H1 (cell line): ENCODE data around the gene ZBTB24. TPM values are rescaled to one million over a fixed set of nuclear protein-coding genes. Genes with fewer than 3 reads are reported as not detected.

Experiments used
- CTCF ChIA-PET: fragments of 300-600 bp; sonication (Branson Sonifier 250); formaldehyde crosslinking; loops from one replicate; lab custom pipeline; 2021; ENCODE audit not compliant: partially characterized antibody; lab: Charles Lee
- POLR2A ChIA-PET: fragments of 300-600 bp; sonication (Branson Sonifier 250); formaldehyde crosslinking; loops from one replicate; lab custom pipeline; 2021; ENCODE audit warnings: inconsistent platforms; ENCODE audit not compliant: partially characterized antibody; lab: Charles Lee
- DNase-seq, 2 experiments: peaks; one replicate each; pipeline versions ENCODE4 v3.0.0 to v3.0.0-alpha.2; 2010 to 2022; ENCODE audit warnings: low spot score in 2 of 2, low read depth in 1 of 2, mixed read lengths in 1 of 2
- FAIRE-seq: peaks from 2 replicates; lab custom pipeline; 2011; peaks lifted over from hg19 to GRCh38; lab: Jason Lieb, UNC
- H2AFZ ChIP-seq: 2 replicates; pipeline ENCODE4 v1.8.1; 2012; ENCODE audit warnings: low read length, inconsistent platforms
- H2AK5ac ChIP-seq: 2 replicates; pipeline ENCODE4 v1.6.1; 2013; ENCODE audit warnings: low read depth, low read length
- H2BK120ac ChIP-seq: replicated peaks from 2 replicates; pipeline ENCODE3; 2013; ENCODE audit warnings: low read depth, low read length, inconsistent platforms
- H2BK12ac ChIP-seq: 2 replicates; pipeline ENCODE4 v1.6.1; 2013; ENCODE audit warnings: low read depth, low read length
- H2BK15ac ChIP-seq: 2 replicates; pipeline ENCODE4 v1.6.1; 2013; ENCODE audit warnings: low read length
- H2BK20ac ChIP-seq: 2 replicates; pipeline ENCODE4 v1.6.1; 2013; ENCODE audit warnings: low read length
- H2BK5ac ChIP-seq: 2 replicates; pipeline ENCODE4 v1.6.1; 2013; ENCODE audit warnings: low read depth, low read length
- H3K14ac ChIP-seq: 2 replicates; pipeline ENCODE4 v1.6.1; 2013; ENCODE audit warnings: inconsistent platforms; ENCODE audit not compliant: insufficient read length
- H3K18ac ChIP-seq: 2 replicates; pipeline ENCODE4 v1.6.1; 2013; ENCODE audit warnings: low read length; ENCODE audit errors: extremely low read depth
- H3K23ac ChIP-seq: 2 replicates; pipeline ENCODE4 v1.6.1; 2013; ENCODE audit warnings: inconsistent platforms; ENCODE audit not compliant: insufficient read length
- H3K23me2 ChIP-seq: 2 replicates; pipeline ENCODE4 v1.6.1; 2013; ENCODE audit warnings: low read depth, low read length
- H3K27ac ChIP-seq: 2 replicates; pipeline ENCODE4 v1.6.1; 2011; ENCODE audit warnings: low read depth, low read length, inconsistent platforms
- H3K27me3 ChIP-seq, 4 experiments: replicated peaks in 1 of 4; 1 replicate in 1 of 4; 2 replicates in 3 of 4; pipeline versions ENCODE4 v1.6.1 to v1.8.1; 2011 to 2013; ENCODE audit warnings: low read length in 3 of 4, mild to moderate bottlenecking in 3 of 4, inconsistent platforms in 2 of 4, mixed read lengths in 2 of 4, moderate library complexity in 1 of 4; ENCODE audit not compliant: control insufficient read depth in 3 of 4, insufficient read depth in 3 of 4; ENCODE audit errors: extremely low read depth in 1 of 4
- H3K36me3 ChIP-seq, 4 experiments: 2 replicates each; pipeline versions ENCODE4 v1.6.1 to v1.8.1; 2011 to 2013; ENCODE audit warnings: mild to moderate bottlenecking in 4 of 4, low read length in 3 of 4, moderate library complexity in 2 of 4, control low read depth in 1 of 4, inconsistent platforms in 1 of 4; ENCODE audit not compliant: insufficient read depth in 4 of 4, control insufficient read depth in 2 of 4
- H3K4ac ChIP-seq: replicated peaks from 2 replicates; pipeline ENCODE3; 2013; ENCODE audit warnings: low read length, low read depth, mixed read lengths, inconsistent platforms; ENCODE audit not compliant: insufficient read length
- H3K4me1 ChIP-seq, 4 experiments: replicated peaks in 1 of 4; 1 replicate in 1 of 4; 2 replicates in 3 of 4; pipeline versions ENCODE4 v1.6.1 to v1.8.1; 2011 to 2013; ENCODE audit warnings: low read length in 3 of 4, inconsistent platforms in 2 of 4, mixed read lengths in 1 of 4; ENCODE audit not compliant: insufficient read depth in 4 of 4, control insufficient read depth in 3 of 4
- H3K4me2 ChIP-seq, 2 experiments: 2 replicates each; pipeline versions ENCODE4 v1.6.1 to v1.8.1; 2011 to 2013; ENCODE audit warnings: low read depth in 2 of 2, low read length in 2 of 2, control low read depth in 1 of 2, inconsistent platforms in 1 of 2, mild to moderate bottlenecking in 1 of 2; ENCODE audit not compliant: insufficient read depth in 1 of 2
- H3K4me3 ChIP-seq, 4 experiments: fragments of 200-600, 300-600 bp in 1 of 4; sonication (generic), shearing (Covaris generic), sonication (Bioruptor Twin) in 1 of 4; 2 replicates each; pipeline versions ENCODE4 v1.5.1 to v1.8.1; 2011 to 2016; ENCODE audit warnings: low read length in 4 of 4, low read depth in 3 of 4, control low read depth in 2 of 4, inconsistent platforms in 2 of 4, mild to moderate bottlenecking in 2 of 4, mixed read lengths in 1 of 4, moderate library complexity in 1 of 4; ENCODE audit not compliant: insufficient read depth in 2 of 4; ENCODE audit errors: extremely low read depth in 1 of 4
- H3K56ac ChIP-seq: replicated peaks from 2 replicates; pipeline ENCODE3; 2013; ENCODE audit warnings: low read depth, mild to moderate bottlenecking, mixed read lengths, low read length, inconsistent platforms; ENCODE audit not compliant: insufficient read length
- H3K79me1 ChIP-seq: 2 replicates; pipeline ENCODE4 v1.6.1; 2013; ENCODE audit warnings: low read depth, low read length, control low read depth
- H3K79me2 ChIP-seq, 2 experiments: 2 replicates each; pipeline versions ENCODE4 v1.6.1 to v1.8.1; 2012 to 2013; ENCODE audit warnings: low read length in 2 of 2, mild to moderate bottlenecking in 2 of 2, inconsistent platforms in 1 of 2; ENCODE audit not compliant: insufficient read depth in 2 of 2, control insufficient read depth in 1 of 2
- H3K9ac ChIP-seq, 4 experiments: replicated peaks in 1 of 4; 1 replicate in 1 of 4; 2 replicates in 3 of 4; pipeline versions ENCODE4 v1.6.1 to v1.8.1; 2011 to 2013; ENCODE audit warnings: low read depth in 3 of 4, low read length in 3 of 4, control low read depth in 2 of 4, mild to moderate bottlenecking in 2 of 4, moderate library complexity in 2 of 4, inconsistent platforms in 1 of 4; ENCODE audit errors: extremely low read depth in 1 of 4
- H3K9me3 ChIP-seq, 2 experiments: 2 replicates each; pipeline versions ENCODE4 v1.6.1 to v1.8.1; 2012 to 2013; ENCODE audit warnings: mild to moderate bottlenecking in 2 of 2, moderate library complexity in 2 of 2, control low read depth in 1 of 2, inconsistent platforms in 1 of 2, low read depth in 1 of 2, low read length in 1 of 2, mixed read lengths in 1 of 2; ENCODE audit not compliant: insufficient read depth in 2 of 2
- H4K20me1 ChIP-seq, 2 experiments: replicated peaks in 1 of 2; 2 replicates each; pipeline versions ENCODE3 to v1.8.1; 2011 to 2013; ENCODE audit warnings: inconsistent platforms in 2 of 2, low read length in 2 of 2, mild to moderate bottlenecking in 1 of 2; ENCODE audit not compliant: insufficient read depth in 2 of 2, control insufficient read depth in 1 of 2
- H4K5ac ChIP-seq: 2 replicates; pipeline ENCODE4 v1.6.1; 2013; ENCODE audit warnings: low read length, low read depth, mixed read lengths, inconsistent platforms; ENCODE audit not compliant: insufficient read length
- H4K8ac ChIP-seq: 2 replicates; pipeline ENCODE4 v1.8.0; 2013; ENCODE audit warnings: mild to moderate bottlenecking, moderate library complexity, low read length, inconsistent platforms; ENCODE audit not compliant: insufficient read depth; ENCODE audit errors: extremely low read depth
- H4K91ac ChIP-seq: replicated peaks from 2 replicates; pipeline ENCODE3; 2013; ENCODE audit warnings: low read length, mixed read lengths, inconsistent platforms; ENCODE audit not compliant: insufficient read length
- BACH1 ChIP-seq: IDR thresholded peaks from 2 replicates; pipeline ENCODE4 v1.6.1; 2012; ENCODE audit warnings: low read length, improper control_type of control experiment
- BCL11A ChIP-seq, 2 experiments: IDR thresholded peaks; one replicate each; pipeline ENCODE4 v1.6.1; 2011; ENCODE audit warnings: low read depth in 2 of 2, low read length in 2 of 2, mild to moderate bottlenecking in 2 of 2
- EP300 ChIP-seq, 2 experiments: IDR thresholded peaks; 1 replicate in 1 of 2; 2 replicates in 1 of 2; pipeline ENCODE4 v1.6.1; 2011 to 2012; ENCODE audit warnings: low read depth in 2 of 2, low read length in 2 of 2, mild to moderate bottlenecking in 2 of 2, borderline replicate concordance in 1 of 2, inconsistent platforms in 1 of 2, moderate library complexity in 1 of 2
- SIRT6 ChIP-seq: IDR thresholded peaks from one replicate; pipeline ENCODE4 v1.7.1; 2012; ENCODE audit warnings: low read length, inconsistent platforms
- SUZ12 ChIP-seq: fragments of 200-600 bp; sonication (generic); IDR thresholded peaks from 2 replicates; pipeline ENCODE4 v1.6.1; 2012; ENCODE audit warnings: mild to moderate bottlenecking, inconsistent platforms, low read length, moderate library complexity, mixed read lengths
- TAF1 ChIP-seq: IDR thresholded peaks from 2 replicates; pipeline ENCODE4 v1.6.1; 2011; ENCODE audit warnings: mild to moderate bottlenecking, low read depth, low read length
- WGBS, 2 experiments: shearing (Covaris generic) in 1 of 2; methylation state at CpG; one replicate each; pipeline versions ENCODE4 v1.1.6 to v1.1.7; 2013 to 2015; ENCODE audit warnings: low lambda C conversion rate in 2 of 2, mixed read lengths in 2 of 2, inconsistent platforms in 1 of 2, low coverage in 1 of 2, missing lambda C conversion rate in 1 of 2; ENCODE audit not compliant: insufficient replicate concordance in 2 of 2, insufficient coverage in 1 of 2, insufficient read length in 1 of 2; ENCODE audit errors: extremely low coverage in 1 of 2, missing lambda C conversion rate in 1 of 2; 5-methylcytosine and 5-hydroxymethylcytosine counted together
- polyA plus RNA-seq, 7 experiments: library from polyadenylated mRNA; depleted of rRNA in 3 of 7; stranded (reverse) in 5 of 7; unstranded in 2 of 7; fragments of >200 nt in 5 of 7; fragments of 200-250 nt in 2 of 7; gene quantifications; 1 replicate in 5 of 7; 2 replicates in 1 of 7; 4 replicates in 1 of 7; pipeline versions ENCODE4 v1.2.1 to v1.2.3, GENCODE V29; 2011 to 2013; ENCODE audit warnings: missing spikeins in 2 of 7, mixed read lengths in 2 of 7
- total RNA-seq: library from RNA; stranded (reverse); fragmentation: NEBNext Ultra II Directional; extraction: Animal tissue kit (Norgen Biotek cat#: 25700); gene quantifications from 2 replicates; pipeline ENCODE4 v1.2.1, GENCODE V29; 2021

ZBTB24 gene
- total and polyA plus RNA-seq, 2 of the 8 experiments (the other 6 are each of a cell fraction or from before 2014, with no cell fraction given) = 7.5 to 21.0 TPM

GRCh38 chr6:109506841-109507240 is 23.8 kb upstream of the ZBTB24 start:
- no peak overlapping the region for H3K56ac ChIP-seq
- no peak overlapping the region for H2BK15ac ChIP-seq
- H2BK120ac ChIP-seq = peak overlapping the region; percentile 8
- H2AK5ac ChIP-seq = no peak overlapping the region
- no peaks in the 10 kb centered on the region for H3K79me2 ChIP-seq
- no peaks in the 10 kb centered on the region for H3K79me1 ChIP-seq
- H2BK5ac ChIP-seq = no peak overlapping the region
- peaks cover 22 to 28% of the 10 kb centered on the region in 2 experiments for H3K9me3 ChIP-seq
- no peak overlapping the region for H2BK12ac ChIP-seq
- 92% methylated on average over 2 of the region's 2 CpGs; no CpG with 5 or more reads in 1 of the 2 experiments for WGBS, 2 experiments
- no peak overlapping the region for H3K14ac ChIP-seq
- H3K4me2 ChIP-seq = no peak overlapping the region
- no peak overlapping the region for H3K23ac ChIP-seq
- no peak overlapping the region for H3K18ac ChIP-seq
- H2BK20ac ChIP-seq = no peak overlapping the region
- H4K5ac ChIP-seq = peak overlapping the region; percentile 23
- peaks cover 2 to 11% (median 6%) of the 10 kb centered on the region in 4 experiments; a peak in 5 of 7 replicates for H3K4me1 ChIP-seq
- peaks cover 0 to 11% (median 4%) of the 10 kb centered on the region in 4 experiments; a peak in 3 of 8 replicates for H3K36me3 ChIP-seq
- DNase-seq (no peak), FAIRE-seq (no peak)
- H3K4me3 ChIP-seq = no peak overlapping the region
- H3K9ac ChIP-seq = no peak overlapping the region
- no peak overlapping the region for H4K91ac ChIP-seq
- no peaks in the 10 kb centered on the region; the same call in 1 of the 2 replicates for H3K23me2 ChIP-seq
- H3K27me3 ChIP-seq = no peaks in the 10 kb centered on the region
- no peak overlapping the region for H3K27ac ChIP-seq
- no peak overlapping the region for H2AFZ ChIP-seq
- no peaks in the 10 kb centered on the region for H4K20me1 ChIP-seq
- no peak overlapping the region for H3K4ac ChIP-seq
- ChIA-PET POLR2A (interaction anchor here (0.6 to 1.3 kb wide), 3 partner anchors 15 to 51 kb away, joined by 3 to 4 read pairs (median 3); partner anchors contain the start of gene MICAL1), CTCF (interaction anchor here (0.9 to 1.9 kb wide), 5 partner anchors 10 to 885 kb away, joined by 3 to 7 read pairs (median 4); no protein-coding TSS in a partner anchor)
- no peak overlapping the region for H4K8ac ChIP-seq
- no peak for TF ChIP-seq SIRT6
- no peak for TF ChIP-seq TAF1
- no peak for TF ChIP-seq SUZ12
- no peak for TF ChIP-seq BACH1
- TF ChIP-seq BCL11A (IDR thresholded peaks at IDR 0.05; ENCODE audit: low read depth in 2 of 2, low read length in 2 of 2) = no peak
- TF ChIP-seq EP300 (IDR thresholded peaks at IDR 0.05; ENCODE audit: borderline replicate concordance in 1 of 2, low read depth in 2 of 2, low read length in 2 of 2) = no peak
